Fibroblast of lung (primary cell): ENCODE data around the gene GPBAR1.

Experiments used
- CTCF ChIP-seq, 2 donors: IDR thresholded peaks in 1 of 2; conservative IDR thresholded peaks in 1 of 2; 1 replicate in 1 of 2; 2 replicates in 1 of 2; pipeline ENCODE4 v1.5.1; 2011 to 2012; ENCODE audit warnings: low read length in 2 of 2, control low read depth in 1 of 2, inconsistent platforms in 1 of 2, low read depth in 1 of 2, mild to moderate bottlenecking in 1 of 2
- EZH2 ChIP-seq: IDR thresholded peaks from 2 replicates; pipeline ENCODE4 v1.5.1; 2012; ENCODE audit warnings: low read length, control low read depth, mild to moderate bottlenecking; ENCODE audit errors: missing control alignments

DNA sequence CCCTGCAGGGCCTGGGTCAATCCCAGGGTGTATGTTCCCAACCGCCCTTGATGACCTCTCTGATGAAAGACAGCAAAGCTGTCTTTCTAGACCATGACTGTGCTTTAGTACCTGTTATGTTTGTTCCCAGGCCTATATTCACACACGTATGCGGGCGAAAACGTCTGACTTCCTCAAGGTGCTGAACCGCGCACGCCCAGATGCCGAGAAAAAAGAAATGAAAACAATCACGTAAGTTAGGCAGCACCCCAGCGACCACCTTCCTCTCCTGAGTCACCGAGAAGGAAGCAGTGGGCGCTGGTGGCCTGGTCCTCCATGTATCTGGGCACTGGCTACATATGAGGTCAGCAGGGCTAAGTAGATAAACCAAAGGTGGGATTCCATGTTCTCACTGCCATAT is 11.1 kb upstream of the GPBAR1 start:
- TF ChIP-seq CTCF (conservative IDR thresholded peaks at IDR 0.05 in 1 of 2, IDR thresholded peaks at IDR 0.05 in 1 of 2; ENCODE audit: low read depth in 1 of 2, low read length in 2 of 2) = no peak
- no peak for TF ChIP-seq EZH2
